OCI-LY7 (cell line): ENCODE results near the gene PDK1. TPM values are rescaled to one million over a fixed set of nuclear protein-coding genes. Genes with fewer than 3 reads are reported as not detected.
"Not testable (repeated sequence)": the region's sequence is repeated elsewhere in the genome, so short reads cannot be mapped to it uniquely, and the experiment has no call there.

ENCODE experiments used
- BruUV-seq: library from RNA; stranded (reverse); fragments of 400-500 nt; replicated peaks from 2 replicates; lab custom pipeline; 2021; lab: Mats Ljungman, UMichigan
- CTCF ChIA-PET: fragments of 300-600 bp; sonication (Branson Sonifier 250); formaldehyde crosslinking; loops from one replicate; lab custom pipeline; 2022; ENCODE audit warnings: antibody characterized with exemption; ENCODE audit not compliant: unreplicated experiment; lab: Charles Lee
- POLR2A ChIA-PET: fragments of 300-600 bp; sonication (Branson Sonifier 250); formaldehyde crosslinking; loops from one replicate; lab custom pipeline; 2022; ENCODE audit warnings: antibody characterized with exemption; lab: Charles Lee
- DNase-seq: peaks from one replicate; pipeline ENCODE4 v3.0.0-alpha.2; 2015; ENCODE audit warnings: low spot score
- H2AFZ ChIP-seq: fragments of 200-600 bp; sonication (generic), shearing (Covaris generic); 2 replicates; pipeline ENCODE4 v1.6.1; 2014; ENCODE audit warnings: mild to moderate bottlenecking, antibody characterized with exemption, low read length, moderate library complexity
- H3K27ac ChIP-seq: fragments of 200-600 bp; sonication (generic); 2 replicates; pipeline ENCODE4 v1.5.1; 2014; ENCODE audit warnings: mixed run types, low read depth, mild to moderate bottlenecking, moderate library complexity, low read length, inconsistent platforms; ENCODE audit not compliant: poor library complexity, severe bottlenecking
- H3K36me3 ChIP-seq: fragments of 200-600 bp; sonication (generic); 2 replicates; pipeline ENCODE4 v1.6.1; 2014; ENCODE audit warnings: mild to moderate bottlenecking, antibody characterized with exemption, low read length, moderate library complexity, mixed read lengths; ENCODE audit not compliant: insufficient read depth
- H3K4me1 ChIP-seq: fragments of 200-600 bp; sonication (generic); 2 replicates; pipeline ENCODE4 v1.5.1; 2014; ENCODE audit warnings: mild to moderate bottlenecking, low read length; ENCODE audit not compliant: insufficient read depth, poor library complexity, severe bottlenecking
- H3K4me2 ChIP-seq: fragments of 200-600 bp; sonication (generic); 2 replicates; pipeline ENCODE4 v1.6.1; 2014; ENCODE audit warnings: mild to moderate bottlenecking, low read length
- H3K4me3 ChIP-seq: fragments of 200-600 bp; sonication (generic); 2 replicates; pipeline ENCODE4 v1.5.1; 2014; ENCODE audit warnings: mild to moderate bottlenecking, low read depth, low read length; ENCODE audit not compliant: poor library complexity, severe bottlenecking
- H3K79me2 ChIP-seq: fragments of 200-600 bp; sonication (generic); 2 replicates; pipeline ENCODE4 v1.6.1; 2016; ENCODE audit warnings: low read depth, mild to moderate bottlenecking, low read length, moderate library complexity, mixed read lengths; ENCODE audit not compliant: insufficient read depth
- H3K9me2 ChIP-seq: fragments of 200-600 bp; sonication (generic); 2 replicates; pipeline ENCODE4 v1.6.1; 2016; ENCODE audit warnings: mild to moderate bottlenecking, low read length, mixed read lengths; ENCODE audit not compliant: insufficient read depth
- H3K9me3 ChIP-seq: fragments of 200-600 bp; sonication (generic); 2 replicates; pipeline ENCODE4 v1.6.1; 2014; ENCODE audit warnings: mild to moderate bottlenecking, mixed run types, low read length, mixed read lengths
- H4K20me1 ChIP-seq: fragments of 200-600 bp; sonication (generic); 2 replicates; pipeline ENCODE4 v1.6.1; 2014; ENCODE audit warnings: mild to moderate bottlenecking, antibody characterized with exemption, low read length, moderate library complexity, mixed read lengths; ENCODE audit not compliant: insufficient read depth
- EZH2phosphoT487 ChIP-seq: fragments of 200-600 bp; sonication (generic); IDR thresholded peaks from 2 replicates; pipeline ENCODE4 v1.6.1; 2018; ENCODE audit warnings: low read depth, borderline replicate concordance, mild to moderate bottlenecking, mixed run types, antibody characterized with exemption, low read length, moderate library complexity, mixed read lengths
- intact Hi-C: fragments of 100-400 bp; cut with micrococcal nuclease; formaldehyde crosslinking; loops from one replicate; pipeline ENCODE4 v1.10.0; 2022; ENCODE audit not compliant: unreplicated experiment
- total RNA-seq, 2 experiments: library from RNA; depleted of rRNA in 1 of 2; stranded (reverse); fragments of >200 nt in 1 of 2; shearing (Covaris generic) in 1 of 2; gene quantifications; 2 replicates each; pipeline ENCODE4 v1.2.3, GENCODE V29; 2014 to 2022
- TF ChIP-seq, protein P1 (sequence below): fragments of 200-600 bp; sonication (generic); conservative IDR thresholded peaks from 2 replicates; pipeline ENCODE4 v1.5.1; 2014; ENCODE audit warnings: mild to moderate bottlenecking, antibody characterized with exemption, low read length, moderate library complexity, mixed read lengths

PDK1 gene
- total RNA-seq, 2 experiments from 2014 or later: 29.3 to 42.4 TPM

- TF ChIP-seq EZH2phosphoT487: no peak
- TF ChIP-seq, protein P1, sequence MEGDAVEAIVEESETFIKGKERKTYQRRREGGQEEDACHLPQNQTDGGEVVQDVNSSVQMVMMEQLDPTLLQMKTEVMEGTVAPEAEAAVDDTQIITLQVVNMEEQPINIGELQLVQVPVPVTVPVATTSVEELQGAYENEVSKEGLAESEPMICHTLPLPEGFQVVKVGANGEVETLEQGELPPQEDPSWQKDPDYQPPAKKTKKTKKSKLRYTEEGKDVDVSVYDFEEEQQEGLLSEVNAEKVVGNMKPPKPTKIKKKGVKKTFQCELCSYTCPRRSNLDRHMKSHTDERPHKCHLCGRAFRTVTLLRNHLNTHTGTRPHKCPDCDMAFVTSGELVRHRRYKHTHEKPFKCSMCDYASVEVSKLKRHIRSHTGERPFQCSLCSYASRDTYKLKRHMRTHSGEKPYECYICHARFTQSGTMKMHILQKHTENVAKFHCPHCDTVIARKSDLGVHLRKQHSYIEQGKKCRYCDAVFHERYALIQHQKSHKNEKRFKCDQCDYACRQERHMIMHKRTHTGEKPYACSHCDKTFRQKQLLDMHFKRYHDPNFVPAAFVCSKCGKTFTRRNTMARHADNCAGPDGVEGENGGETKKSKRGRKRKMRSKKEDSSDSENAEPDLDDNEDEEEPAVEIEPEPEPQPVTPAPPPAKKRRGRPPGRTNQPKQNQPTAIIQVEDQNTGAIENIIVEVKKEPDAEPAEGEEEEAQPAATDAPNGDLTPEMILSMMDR: no peak
- Histone ChIP-seq H3K4me3 (no peak overlapping the region), H3K4me1 (peaks cover 5% of the 10 kb centered on the region), H3K79me2 (no peaks in the 10 kb centered on the region), H3K4me2 (no peak overlapping the region), H3K27ac (no peak overlapping the region), H3K36me3 (peaks cover 83% of the 10 kb centered on the region), H3K9me2 (no peaks in the 10 kb centered on the region), H2AFZ (no peak overlapping the region), H3K9me3 (0 out of 2 replicates have a peak, but pooled peaks cover 5% of the 10 kb centered on the region), H4K20me1 (no peaks in the 10 kb centered on the region)
- CTCF ChIA-PET: no interaction called here
- no peak for DNase-seq
- BruUV-seq: no TSS peak
- intact Hi-C loops: no loop called here
- POLR2A ChIA-PET: no interaction called here
Observed at GRCh38 chr2:172586245-172586891, 30.5 kb downstream of the PDK1 start.

DNA sequence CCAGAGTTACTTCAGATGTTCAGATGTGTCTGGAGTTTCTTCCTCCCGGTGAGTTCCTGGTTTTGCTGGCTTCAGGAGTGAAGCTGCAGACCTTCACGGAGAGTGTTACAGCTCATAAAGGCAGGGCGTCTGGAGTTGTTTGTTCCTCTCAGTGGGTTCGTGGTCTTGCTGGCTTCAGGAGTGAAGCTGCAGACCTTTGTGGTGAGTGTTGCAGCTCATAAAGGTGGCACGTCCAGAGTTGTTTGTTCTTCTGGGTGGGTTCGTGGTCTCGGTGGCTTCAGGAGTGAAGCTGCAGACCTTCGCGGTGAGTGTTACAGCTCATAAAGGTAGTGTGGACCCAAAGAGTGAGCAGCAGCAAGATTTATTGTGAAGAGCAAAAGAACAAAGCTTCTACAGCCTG, 31.3 kb downstream of the PDK1 start:
- H3K4me3 ChIP-seq, POLR2A ChIA-PET, BruUV-seq, intact Hi-C loops, H3K79me2 ChIP-seq, H2AFZ ChIP-seq, H3K4me2 ChIP-seq, DNase-seq, H4K20me1 ChIP-seq, H3K9me3 ChIP-seq, H3K4me1 ChIP-seq, H3K9me2 ChIP-seq, CTCF ChIA-PET, H3K27ac ChIP-seq: not testable (repeated sequence)
- peaks cover 75% of the 10 kb centered on the region for H3K36me3 ChIP-seq

DNA sequence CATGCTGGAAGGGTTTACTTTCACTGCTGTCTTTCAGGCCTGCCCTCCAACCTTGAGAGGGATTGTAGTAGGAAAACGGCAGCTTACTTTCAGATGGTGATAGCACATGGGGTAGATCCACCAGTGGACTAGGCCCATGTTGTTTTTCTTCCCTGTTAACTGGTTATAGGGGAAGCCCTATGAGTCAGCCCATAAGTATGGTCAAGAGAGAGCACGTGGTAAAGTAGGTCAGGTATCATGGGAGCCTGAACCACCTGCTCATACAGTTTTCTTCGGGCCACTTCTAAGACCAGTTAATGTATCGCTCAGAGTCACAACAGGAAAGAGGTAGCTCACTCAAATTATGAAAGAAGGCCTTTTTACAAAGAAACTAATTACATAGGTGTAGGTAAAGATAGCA, 33.0 kb downstream of the PDK1 start:
- no peak overlapping the region for H3K27ac ChIP-seq
- intact Hi-C loops: no loop called here
- POLR2A ChIA-PET: no interaction called here

DNA sequence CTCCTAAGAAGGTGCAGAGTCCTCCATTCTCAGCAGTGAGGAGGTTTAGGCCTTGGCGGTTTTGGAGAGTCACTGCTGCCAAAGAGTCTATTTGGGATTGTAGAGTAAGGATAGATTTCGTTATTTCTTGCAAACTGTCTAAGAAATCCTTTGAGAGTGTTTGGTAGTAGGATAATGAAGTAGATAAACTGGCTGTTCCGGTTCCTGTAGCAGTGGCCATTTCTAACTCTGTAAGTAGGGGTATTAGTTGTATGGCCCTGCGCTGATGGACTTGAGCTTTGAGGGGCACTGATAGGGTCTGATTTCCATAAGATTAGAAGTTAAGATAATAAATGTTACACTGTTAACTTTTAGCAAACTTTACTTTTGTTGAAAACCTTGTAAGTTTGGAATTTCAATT, 35.5 kb downstream of the PDK1 start:
- CTCF ChIA-PET: not testable (repeated sequence)
- peaks cover 85% of the 10 kb centered on the region for H3K36me3 ChIP-seq

More for the DNA sequence above, 33.0 kb downstream of the PDK1 start:
- Histone ChIP-seq H3K4me2 (no peak overlapping the region), H3K9me3 (0 out of 2 replicates have a peak, but pooled peaks cover 5% of the 10 kb centered on the region), H3K36me3 (peaks cover 80% of the 10 kb centered on the region), H2AFZ (no peak overlapping the region), H4K20me1 (no peaks in the 10 kb centered on the region), H3K4me1 (no peaks in the 10 kb centered on the region), H3K79me2 (no peaks in the 10 kb centered on the region), H3K4me3 (no peak overlapping the region), H3K9me2 (no peaks in the 10 kb centered on the region)
- no peak for TF ChIP-seq EZH2phosphoT487
- TF ChIP-seq, protein P1: no peak
- CTCF ChIA-PET: no interaction called here
- no TSS peak for BruUV-seq
- no peak for DNase-seq

DNA sequence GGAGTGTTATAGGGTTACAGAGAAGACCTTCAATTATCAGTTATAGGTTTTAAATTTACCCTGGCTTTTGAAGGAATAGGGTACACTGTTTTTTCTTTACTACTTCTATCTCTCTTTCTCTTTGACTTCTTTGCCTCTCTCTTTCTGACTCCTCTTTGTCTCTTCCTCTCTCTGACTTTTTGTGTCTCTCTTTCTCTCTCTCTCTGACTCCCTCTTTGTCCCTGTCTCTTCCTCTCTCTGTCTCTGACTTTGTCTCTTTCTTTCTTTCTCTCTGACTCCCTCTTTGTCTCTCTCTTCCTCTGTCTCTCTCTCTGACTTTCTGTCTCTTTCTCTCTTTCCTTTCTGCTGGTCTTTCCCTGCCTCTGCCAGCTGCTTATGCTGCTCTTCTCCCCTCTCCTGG, 36.3 kb downstream of the PDK1 start:
- H3K79me2 ChIP-seq, intact Hi-C loops, H3K27ac ChIP-seq, H3K4me2 ChIP-seq, H3K9me2 ChIP-seq, H4K20me1 ChIP-seq, BruUV-seq, H3K4me3 ChIP-seq, DNase-seq, CTCF ChIA-PET, H3K9me3 ChIP-seq, H2AFZ ChIP-seq, POLR2A ChIA-PET: not testable (repeated sequence)
- H3K36me3 ChIP-seq: peaks cover 85% of the 10 kb centered on the region
- peaks cover 11% of the 10 kb centered on the region for H3K4me1 ChIP-seq

More for the DNA sequence above, 35.5 kb downstream of the PDK1 start:
- H3K9me2 ChIP-seq, BruUV-seq, H3K4me2 ChIP-seq, H3K4me3 ChIP-seq, H3K9me3 ChIP-seq, H3K27ac ChIP-seq, H3K4me1 ChIP-seq, DNase-seq, intact Hi-C loops, H3K79me2 ChIP-seq, H4K20me1 ChIP-seq, POLR2A ChIA-PET, H2AFZ ChIP-seq: not testable (repeated sequence)
